ENCODE results near the gene TECR.

- TF ChIP-seq, protein P1, sequence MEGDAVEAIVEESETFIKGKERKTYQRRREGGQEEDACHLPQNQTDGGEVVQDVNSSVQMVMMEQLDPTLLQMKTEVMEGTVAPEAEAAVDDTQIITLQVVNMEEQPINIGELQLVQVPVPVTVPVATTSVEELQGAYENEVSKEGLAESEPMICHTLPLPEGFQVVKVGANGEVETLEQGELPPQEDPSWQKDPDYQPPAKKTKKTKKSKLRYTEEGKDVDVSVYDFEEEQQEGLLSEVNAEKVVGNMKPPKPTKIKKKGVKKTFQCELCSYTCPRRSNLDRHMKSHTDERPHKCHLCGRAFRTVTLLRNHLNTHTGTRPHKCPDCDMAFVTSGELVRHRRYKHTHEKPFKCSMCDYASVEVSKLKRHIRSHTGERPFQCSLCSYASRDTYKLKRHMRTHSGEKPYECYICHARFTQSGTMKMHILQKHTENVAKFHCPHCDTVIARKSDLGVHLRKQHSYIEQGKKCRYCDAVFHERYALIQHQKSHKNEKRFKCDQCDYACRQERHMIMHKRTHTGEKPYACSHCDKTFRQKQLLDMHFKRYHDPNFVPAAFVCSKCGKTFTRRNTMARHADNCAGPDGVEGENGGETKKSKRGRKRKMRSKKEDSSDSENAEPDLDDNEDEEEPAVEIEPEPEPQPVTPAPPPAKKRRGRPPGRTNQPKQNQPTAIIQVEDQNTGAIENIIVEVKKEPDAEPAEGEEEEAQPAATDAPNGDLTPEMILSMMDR (IDR thresholded peaks at IDR 0.05), result no peak
- no peak for TF ChIP-seq EP300 (IDR thresholded peaks at IDR 0.05; ENCODE audit: low read depth)
- no peak for TF ChIP-seq POLR2A (IDR thresholded peaks at IDR 0.05)
- TF ChIP-seq POLR2AphosphoS5 (IDR thresholded peaks at IDR 0.05), result no peak
Observed at GRCh38 chr19:14487370-14488125, 41.8 kb upstream of the TECR start.
